Osteoblast (primary cell): ENCODE data around the gene TOMT. TPM values are rescaled to one million over a fixed set of nuclear protein-coding genes. Genes with fewer than 3 reads are reported as not detected.
A peak's percentile ranks its signal among the peaks of the same experiment; 100 is the strongest.

Experiments used
- DNase-seq: peaks from one replicate; pipeline ENCODE4 v3.0.0; 2011; ENCODE audit warnings: low spot score, mixed read lengths; ENCODE audit not compliant: insufficient read length; ENCODE audit errors: missing footprints
- H2AFZ ChIP-seq: 2 replicates; pipeline ENCODE4 v1.6.0; 2011; ENCODE audit warnings: mild to moderate bottlenecking, low read length
- H3K27ac ChIP-seq: 2 replicates; pipeline ENCODE4 v1.5.1; 2011; ENCODE audit warnings: mild to moderate bottlenecking, low read depth, low read length, moderate library complexity
- H3K27me3 ChIP-seq: 2 replicates; pipeline ENCODE4 v1.6.0; 2012; ENCODE audit warnings: mild to moderate bottlenecking, control low read depth, inconsistent platforms, low read length, moderate library complexity; ENCODE audit not compliant: insufficient read depth
- H3K36me3 ChIP-seq: 2 replicates; pipeline ENCODE4 v1.5.1; 2011; ENCODE audit warnings: mild to moderate bottlenecking, low read length, control low read depth, moderate library complexity; ENCODE audit not compliant: insufficient read depth
- H3K4me1 ChIP-seq: 2 replicates; pipeline ENCODE4 v1.5.1; 2011; ENCODE audit warnings: mild to moderate bottlenecking, low read length, control low read depth, moderate library complexity; ENCODE audit not compliant: insufficient read depth
- H3K4me2 ChIP-seq: 2 replicates; pipeline ENCODE4 v1.6.0; 2011; ENCODE audit warnings: mild to moderate bottlenecking, low read length; ENCODE audit not compliant: insufficient read depth
- H3K4me3 ChIP-seq: fragments of 200-600 bp; sonication (generic); 3 replicates; pipeline ENCODE4 v1.5.1; 2012; ENCODE audit warnings: mild to moderate bottlenecking, low read length, inconsistent platforms; ENCODE audit not compliant: insufficient read depth
- H3K79me2 ChIP-seq: 2 replicates; pipeline ENCODE4 v1.6.0; 2012; ENCODE audit warnings: mild to moderate bottlenecking, low read length, control low read depth, inconsistent platforms; ENCODE audit not compliant: insufficient read depth
- H3K9me3 ChIP-seq: 2 replicates; pipeline ENCODE4 v1.5.1; 2011; ENCODE audit warnings: low read depth, low read length, control low read depth
- H4K20me1 ChIP-seq: 2 replicates; pipeline ENCODE4 v1.6.0; 2012; ENCODE audit warnings: mild to moderate bottlenecking, low read length, control low read depth; ENCODE audit not compliant: insufficient read depth
- CTCF ChIP-seq: IDR thresholded peaks from 2 replicates; pipeline ENCODE4 v1.5.1; 2011; ENCODE audit warnings: mild to moderate bottlenecking, low read depth, low read length, moderate library complexity; ENCODE audit errors: extremely low read depth
- total RNA-seq: library from RNA; depleted of rRNA; stranded (reverse); fragments of >200 nt; gene quantifications from 2 replicates; pipeline ENCODE4 v1.2.3, GENCODE V29; 2012

Gene TOMT
- total RNA-seq, 1 donor, result not detected

DNA sequence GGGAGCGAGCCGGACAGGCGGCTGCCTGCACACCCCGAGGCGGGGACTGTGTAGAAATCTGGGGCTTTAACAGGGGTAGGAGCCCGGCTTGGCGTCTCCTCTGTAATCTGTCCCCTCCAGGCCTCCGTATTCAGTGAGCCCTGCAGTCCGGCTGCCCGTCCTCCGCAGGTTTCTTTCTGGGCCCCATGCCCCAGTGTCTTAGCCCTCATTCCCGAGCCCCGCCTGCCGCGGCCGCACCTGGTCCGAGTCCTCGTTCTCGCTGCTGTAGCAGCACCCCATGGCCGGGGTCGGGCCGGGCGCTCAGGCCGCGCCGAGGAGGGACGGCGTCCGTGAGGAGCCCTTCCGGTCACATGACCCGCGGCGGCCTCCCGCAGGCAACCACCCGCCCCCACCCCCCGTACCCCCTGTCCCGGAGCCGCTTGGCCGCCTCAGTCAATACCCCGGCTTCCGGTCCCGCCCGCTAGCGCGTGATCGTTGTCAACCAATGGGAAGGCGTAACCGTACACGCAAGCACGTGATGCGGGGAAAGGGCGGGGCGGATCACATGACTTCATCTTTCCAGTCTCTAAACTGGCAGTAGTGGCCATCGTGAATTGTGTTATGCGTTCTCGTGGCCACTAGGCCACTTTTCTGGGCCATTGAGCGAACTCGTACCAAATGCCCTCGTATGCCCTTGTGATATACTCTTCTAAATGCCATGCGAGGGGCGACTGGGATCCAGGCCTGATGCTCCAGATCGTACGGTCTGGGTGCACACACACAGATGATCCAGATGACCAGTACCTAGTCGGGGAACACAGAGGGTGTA lies 2.6 kb upstream of the TOMT start, which contains the start of gene LAMTOR1:
TSS of gene LAMTOR1 (minus strand) at position 352 of the 808 bp plus-strand sequence. CDS start at position 279, 73 bp downstream.
- peaks cover 49% of the 10 kb centered on the region for H3K79me2 ChIP-seq
- H3K36me3 ChIP-seq, result peaks cover 29% of the 10 kb centered on the region
- peaks cover 19% of the 10 kb centered on the region for H4K20me1 ChIP-seq
- H3K4me2 ChIP-seq, result peak within 1 kb of the TSS; percentile 99
- peak within 1 kb of the TSS; percentile 95 for H3K27ac ChIP-seq
- no peaks in the 10 kb centered on the region for H3K27me3 ChIP-seq
- peaks cover 32% of the 10 kb centered on the region for H3K4me1 ChIP-seq
- H3K9me3 ChIP-seq, result no peaks in the 10 kb centered on the region
- DNase-seq, result peak; percentile 99
- peak within 1 kb of the TSS; percentile 85 for H2AFZ ChIP-seq
- peak; percentile 49 for TF ChIP-seq CTCF
- peak within 1 kb of the TSS; percentile 96 for H3K4me3 ChIP-seq

DNA sequence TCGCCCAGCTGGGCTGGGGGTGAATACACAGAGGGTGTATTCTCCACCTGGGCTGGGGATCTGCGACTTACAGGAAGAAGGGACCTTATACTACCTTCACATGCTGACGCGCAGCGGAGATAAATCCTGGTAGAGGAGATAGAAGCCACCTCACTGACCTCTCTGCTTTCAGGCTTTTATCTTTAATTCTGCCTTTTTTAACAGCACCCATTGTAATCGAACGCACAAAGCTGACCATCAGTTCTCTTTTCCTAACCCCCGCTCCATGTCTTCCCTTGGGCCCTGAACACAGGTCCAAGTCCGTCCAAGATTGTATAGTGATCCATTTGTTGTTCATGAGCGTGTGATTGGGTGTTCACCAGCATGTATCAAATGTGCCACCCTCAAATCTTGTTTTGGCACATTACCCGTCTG lies 2.0 kb upstream of the TOMT start:
- Histone ChIP-seq H3K36me3 (peaks cover 23% of the 10 kb centered on the region), H3K79me2 (peaks cover 43% of the 10 kb centered on the region), H3K4me2 (peak overlapping the region; percentile 74), H3K27me3 (no peaks in the 10 kb centered on the region), H4K20me1 (peaks cover 14% of the 10 kb centered on the region), H3K9me3 (no peaks in the 10 kb centered on the region), H3K4me3 (peak overlapping the region; percentile 53), H3K4me1 (peaks cover 32% of the 10 kb centered on the region), H2AFZ (peak overlapping the region; percentile 71), H3K27ac (peak overlapping the region; percentile 58)
- DNase-seq, result no peak
- TF ChIP-seq CTCF, result no peak

- Histone ChIP-seq H3K9me3 (no peaks in the 10 kb centered on the region), H3K4me2 (peak overlapping the region; percentile 96), H4K20me1 (no peaks in the 10 kb centered on the region), H3K27me3 (no peaks in the 10 kb centered on the region), H3K79me2 (peaks cover 6% of the 10 kb centered on the region), H3K27ac (peak overlapping the region; percentile 100), H2AFZ (peak overlapping the region; percentile 87), H3K4me3 (peak overlapping the region; percentile 91), H3K4me1 (peaks cover 33% of the 10 kb centered on the region), H3K36me3 (no peaks in the 10 kb centered on the region)
- TF ChIP-seq CTCF, result no peak
- no peak for DNase-seq
These were observed 5.8 kb downstream of the TOMT start for GRCh38 chr11:72111300-72112142.
